Keratinocyte (primary cell): ENCODE results near the gene TAF4.

ENCODE experiments used
- EZH2 ChIP-seq: IDR thresholded peaks from one replicate; pipeline ENCODE4 v1.6.1; 2012; ENCODE audit warnings: inconsistent platforms, mild to moderate bottlenecking, low read length, moderate library complexity
- TF ChIP-seq, protein P1 (sequence below), 3 experiments: IDR thresholded peaks in 1 of 3; conservative IDR thresholded peaks in 1 of 3; optimal IDR thresholded peaks in 1 of 3; 2 replicates in 2 of 3; 3 replicates in 1 of 3; pipeline versions ENCODE3 to v1.5.1; 2011; ENCODE audit warnings: low read length in 3 of 3, mild to moderate bottlenecking in 3 of 3, moderate library complexity in 2 of 3, control low read depth in 1 of 3, inconsistent platforms in 1 of 3; ENCODE audit not compliant: insufficient read depth in 2 of 3; ENCODE audit errors: extremely low read depth in 1 of 3

DNA sequence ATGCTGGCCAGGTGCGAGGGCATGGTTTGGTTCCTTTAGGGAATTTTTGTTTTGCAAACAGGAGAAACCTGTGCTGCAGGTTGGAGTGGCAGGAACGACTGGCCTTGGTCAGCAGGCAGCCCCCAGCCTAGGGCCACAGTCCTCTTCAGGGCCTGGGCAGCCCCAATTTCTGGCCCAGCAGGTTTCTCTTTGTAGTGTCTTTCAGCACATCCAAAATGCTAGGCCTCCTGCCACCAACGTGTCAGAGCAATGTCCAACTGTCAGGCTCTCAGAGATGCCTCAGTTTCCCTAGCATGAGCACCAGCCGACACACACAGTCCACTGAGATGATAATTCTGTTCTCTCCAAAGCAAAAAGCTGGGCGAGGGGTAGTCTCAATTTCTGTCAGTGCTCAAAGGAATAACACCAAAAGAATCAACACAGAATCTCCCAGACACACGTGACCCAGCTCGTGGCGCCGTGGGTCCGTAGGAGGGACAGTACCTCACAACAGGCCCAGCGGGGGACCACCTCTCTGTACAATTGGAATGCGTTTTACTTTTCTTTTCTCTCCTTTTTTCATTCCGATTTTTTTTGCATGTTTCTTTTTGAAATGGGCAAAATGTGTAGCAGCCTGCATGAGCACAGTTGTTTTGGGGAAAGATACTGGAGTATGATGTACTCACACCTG, 125.9 kb downstream of the TAF4 start:
- TF ChIP-seq, protein P1, sequence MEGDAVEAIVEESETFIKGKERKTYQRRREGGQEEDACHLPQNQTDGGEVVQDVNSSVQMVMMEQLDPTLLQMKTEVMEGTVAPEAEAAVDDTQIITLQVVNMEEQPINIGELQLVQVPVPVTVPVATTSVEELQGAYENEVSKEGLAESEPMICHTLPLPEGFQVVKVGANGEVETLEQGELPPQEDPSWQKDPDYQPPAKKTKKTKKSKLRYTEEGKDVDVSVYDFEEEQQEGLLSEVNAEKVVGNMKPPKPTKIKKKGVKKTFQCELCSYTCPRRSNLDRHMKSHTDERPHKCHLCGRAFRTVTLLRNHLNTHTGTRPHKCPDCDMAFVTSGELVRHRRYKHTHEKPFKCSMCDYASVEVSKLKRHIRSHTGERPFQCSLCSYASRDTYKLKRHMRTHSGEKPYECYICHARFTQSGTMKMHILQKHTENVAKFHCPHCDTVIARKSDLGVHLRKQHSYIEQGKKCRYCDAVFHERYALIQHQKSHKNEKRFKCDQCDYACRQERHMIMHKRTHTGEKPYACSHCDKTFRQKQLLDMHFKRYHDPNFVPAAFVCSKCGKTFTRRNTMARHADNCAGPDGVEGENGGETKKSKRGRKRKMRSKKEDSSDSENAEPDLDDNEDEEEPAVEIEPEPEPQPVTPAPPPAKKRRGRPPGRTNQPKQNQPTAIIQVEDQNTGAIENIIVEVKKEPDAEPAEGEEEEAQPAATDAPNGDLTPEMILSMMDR (optimal IDR thresholded peaks at IDR 0.05 in 1 of 3, IDR thresholded peaks at IDR 0.05 in 1 of 3, conservative IDR thresholded peaks at IDR 0.05 in 1 of 3; ENCODE audit: extremely low read depth in 1 of 3, insufficient read depth in 2 of 3, low read length in 3 of 3), result no peak
- TF ChIP-seq EZH2, result no peak
